ENCODE measurements around the gene MKLN1.
"Not testable (repeated sequence)": the region's sequence is repeated elsewhere in the genome, so short reads cannot be mapped to it uniquely, and the experiment has no call there.

MKLN1 gene

GRCh38 chr7:131327626-131328376 lies at the start of gene MKLN1:
Gene MKLN1, plus strand, starts transcription at chr7:131327876. Its CDS starts 24 bp downstream, at chr7:131327900.
- peak; percentile 94 for DNase-seq

GRCh38 chr7:131279044-131279443 lies 48.6 kb upstream of the MKLN1 start:
- DNase-seq = no peak

GRCh38 chr7:131281266-131282048 lies 46.2 kb upstream of the MKLN1 start:
- no peak for DNase-seq

GRCh38 chr7:131284702-131285419 lies 42.8 kb upstream of the MKLN1 start:
- no peak for DNase-seq

GRCh38 chr7:131285556-131285955 lies 42.1 kb upstream of the MKLN1 start:
- no peak for DNase-seq

- DNase-seq = no peak
Measured at GRCh38 chr7:131288450-131288849, 39.2 kb upstream of the MKLN1 start.

- DNase-seq = no peak
Measured at GRCh38 chr7:131289051-131289450, 38.6 kb upstream of the MKLN1 start.

- DNase-seq = no peak
Measured at GRCh38 chr7:131292141-131292905, 35.4 kb upstream of the MKLN1 start.

GRCh38 chr7:131293018-131293417 lies 34.7 kb upstream of the MKLN1 start:
- DNase-seq = no peak

GRCh38 chr7:131294553-131294952 lies 33.1 kb upstream of the MKLN1 start:
- DNase-seq = no peak

- no peak for DNase-seq
Measured at GRCh38 chr7:131298608-131298992, 29.1 kb upstream of the MKLN1 start.

- DNase-seq = no peak
Measured at GRCh38 chr7:131299074-131299473, 28.6 kb upstream of the MKLN1 start.

GRCh38 chr7:131300078-131300477 lies 27.6 kb upstream of the MKLN1 start:
- no peak for DNase-seq

- DNase-seq = no peak
Measured at GRCh38 chr7:131300572-131301466, 26.9 kb upstream of the MKLN1 start.

- DNase-seq = no peak
Measured at GRCh38 chr7:131302446-131302845, 25.2 kb upstream of the MKLN1 start.

GRCh38 chr7:131302876-131303707 lies 24.6 kb upstream of the MKLN1 start:
- DNase-seq = no peak

GRCh38 chr7:131305152-131305551 lies 22.5 kb upstream of the MKLN1 start:
- DNase-seq = no peak

GRCh38 chr7:131306041-131306440 lies 21.6 kb upstream of the MKLN1 start:
- not testable (repeated sequence) for DNase-seq

GRCh38 chr7:131306777-131307176 lies 20.9 kb upstream of the MKLN1 start:
- DNase-seq = no peak

- no peak for DNase-seq
Measured at GRCh38 chr7:131307627-131308026, 20.0 kb upstream of the MKLN1 start.

- DNase-seq = no peak
Measured at GRCh38 chr7:131312838-131313237, 14.8 kb upstream of the MKLN1 start.

Measured in activated CD8-positive, alpha-beta memory T cell treated with anti-CD3 and anti-CD28 coated beads for 24 hours (primary cell).